ENCODE results near the gene CTDP1.
"Not testable (repeated sequence)": the region's sequence is repeated elsewhere in the genome, so short reads cannot be mapped to it uniquely, and the experiment has no call there.

CTDP1 gene

GRCh38 chr18:79683626-79684282, 4.2 kb downstream of the CTDP1 start:
- DNase-seq, result no peak

DNA sequence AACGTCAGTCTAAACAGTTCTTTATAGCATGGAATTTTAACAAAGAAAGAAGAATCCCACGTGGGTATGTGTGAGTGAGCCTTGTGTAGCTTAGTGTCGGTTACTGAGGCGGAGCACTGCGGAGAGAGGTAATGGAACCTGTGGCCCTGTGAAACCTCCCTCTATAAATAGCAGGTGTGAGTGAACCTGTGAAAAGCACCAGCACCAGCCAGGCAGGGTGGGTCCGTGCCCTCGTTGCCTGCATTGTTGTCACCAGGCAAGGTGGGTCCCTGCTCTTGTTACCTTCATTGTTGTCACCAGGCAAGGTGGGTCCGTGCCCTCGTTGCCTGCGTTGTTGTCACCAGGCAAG, 4.7 kb downstream of the CTDP1 start:
- no peak for DNase-seq

DNA sequence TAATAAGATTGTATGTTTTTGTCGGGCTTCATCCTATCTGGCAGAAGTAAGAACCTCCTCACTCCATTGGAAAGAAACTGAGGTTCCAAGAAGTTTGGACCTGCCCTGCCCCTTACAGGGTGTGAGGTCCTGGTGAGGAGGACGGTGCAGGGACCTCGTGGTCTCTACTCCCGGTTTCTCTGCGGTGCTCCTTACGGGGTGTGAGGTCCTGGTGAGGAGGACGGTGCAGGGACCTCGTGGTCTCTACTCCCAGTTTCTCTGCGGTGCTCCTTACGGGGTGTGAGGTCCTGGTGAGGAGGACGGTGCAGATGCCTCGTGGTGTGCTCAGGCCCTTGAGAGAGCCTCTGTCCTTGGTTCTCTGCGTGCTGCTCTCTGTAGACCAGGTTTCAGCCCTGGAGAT, 5.2 kb downstream of the CTDP1 start:
- DNase-seq, result no peak

- DNase-seq, result no peak
Observed at GRCh38 chr18:79685281-79685680, 5.7 kb downstream of the CTDP1 start.

- no peak for DNase-seq
Observed at GRCh38 chr18:79685971-79686370, 6.4 kb downstream of the CTDP1 start.

DNA sequence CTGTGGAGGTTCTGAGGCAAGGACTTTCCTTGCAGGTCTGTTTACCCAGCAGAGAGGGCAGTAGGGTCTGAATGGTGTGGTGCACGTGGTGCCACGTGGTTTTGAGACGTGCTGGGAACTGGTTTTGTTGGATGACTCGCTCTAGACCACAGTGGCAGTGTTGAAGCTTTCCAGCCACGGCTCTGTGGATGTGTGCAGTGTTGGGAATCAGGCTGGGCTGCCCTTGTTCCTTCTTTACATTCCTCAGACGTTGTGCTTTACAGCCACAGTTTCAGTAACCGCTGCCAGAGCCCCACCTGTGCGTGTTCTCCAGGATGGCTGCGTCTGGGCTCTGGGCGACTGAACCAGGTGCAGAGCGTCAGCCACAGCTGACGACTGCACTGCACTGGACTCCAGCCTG, 8.2 kb downstream of the CTDP1 start:
- DNase-seq, result no peak

- no peak for DNase-seq
Observed at GRCh38 chr18:79690071-79690470, 10.5 kb downstream of the CTDP1 start.

DNA sequence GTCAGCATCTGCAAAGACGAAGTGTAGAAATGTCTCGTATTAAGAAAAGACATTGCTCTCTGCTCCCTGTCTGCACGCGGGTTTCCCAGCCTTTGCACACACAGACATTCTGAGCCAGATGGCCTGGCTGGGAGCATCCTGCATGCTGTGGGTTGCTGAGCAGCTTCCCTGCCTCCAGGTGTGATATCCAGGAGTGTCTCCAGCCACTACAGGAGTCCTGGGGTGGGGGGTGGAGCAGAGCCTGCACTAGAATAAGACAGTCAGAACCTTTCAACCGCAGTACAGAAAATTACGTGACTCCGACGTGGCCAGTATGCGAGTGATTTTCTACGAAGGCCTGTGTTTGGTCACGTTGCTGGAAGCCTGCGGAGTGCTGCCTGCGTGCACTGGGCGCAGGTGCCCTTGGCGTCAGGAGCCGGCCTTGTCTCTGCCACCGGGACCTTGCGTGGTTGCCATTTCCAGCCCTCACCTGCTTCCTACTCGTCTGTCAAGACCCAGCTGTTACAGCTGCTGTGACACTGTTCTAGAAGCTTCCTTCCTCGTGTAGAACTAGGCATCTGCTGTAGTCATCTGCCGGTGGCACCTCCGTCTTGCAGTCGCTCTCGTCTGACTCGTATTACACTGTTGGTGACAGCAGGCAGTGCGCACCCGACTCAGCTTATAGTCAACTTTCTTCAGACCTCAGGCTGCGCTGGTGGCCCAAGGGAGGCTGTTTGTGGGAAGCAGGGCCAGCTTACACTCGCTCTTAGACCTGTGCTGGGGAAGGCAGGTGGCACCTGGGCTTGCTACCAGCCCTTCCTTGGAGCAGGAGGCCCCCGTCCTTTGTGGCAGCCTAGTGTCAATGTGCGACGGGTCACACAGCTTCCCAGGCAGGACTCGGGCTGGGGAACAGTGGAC, 11.2 kb downstream of the CTDP1 start:
- no peak for DNase-seq

- DNase-seq, result no peak
Observed at GRCh38 chr18:79692056-79692455, 12.5 kb downstream of the CTDP1 start.

- no peak for DNase-seq
Observed at GRCh38 chr18:79692886-79693285, 13.3 kb downstream of the CTDP1 start.

DNA sequence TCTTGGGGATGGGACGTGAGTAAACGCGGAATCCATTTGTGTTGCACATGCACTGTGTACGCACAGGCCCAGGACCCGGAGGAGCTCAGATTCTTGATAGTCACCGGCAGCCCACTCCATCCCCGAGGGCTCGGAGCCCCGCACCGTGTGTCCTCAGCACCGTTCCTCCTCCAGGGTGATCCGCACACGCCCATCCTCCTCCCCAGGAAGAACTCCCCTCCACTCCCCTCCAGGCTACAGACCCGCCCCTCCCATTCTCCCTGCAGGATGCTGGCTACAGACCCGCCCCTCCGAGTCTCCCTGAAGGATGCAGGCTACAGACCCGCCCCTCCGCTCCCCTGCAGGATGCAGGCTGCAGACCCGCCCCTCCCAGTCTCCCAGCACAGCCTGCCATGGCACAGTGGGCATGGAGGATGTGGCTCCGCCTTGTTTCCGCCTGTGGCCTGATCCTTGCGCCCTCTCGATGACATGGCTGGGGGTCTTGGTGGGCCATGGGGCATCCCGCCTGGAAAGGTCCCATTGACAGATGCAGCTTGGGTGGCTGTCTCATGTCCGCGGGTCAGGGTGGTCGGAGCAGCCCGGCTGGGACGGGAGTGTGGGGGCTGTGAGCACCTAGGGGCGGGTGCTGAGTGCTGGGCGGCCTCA, 14.1 kb downstream of the CTDP1 start:
- DNase-seq, result no peak

DNA sequence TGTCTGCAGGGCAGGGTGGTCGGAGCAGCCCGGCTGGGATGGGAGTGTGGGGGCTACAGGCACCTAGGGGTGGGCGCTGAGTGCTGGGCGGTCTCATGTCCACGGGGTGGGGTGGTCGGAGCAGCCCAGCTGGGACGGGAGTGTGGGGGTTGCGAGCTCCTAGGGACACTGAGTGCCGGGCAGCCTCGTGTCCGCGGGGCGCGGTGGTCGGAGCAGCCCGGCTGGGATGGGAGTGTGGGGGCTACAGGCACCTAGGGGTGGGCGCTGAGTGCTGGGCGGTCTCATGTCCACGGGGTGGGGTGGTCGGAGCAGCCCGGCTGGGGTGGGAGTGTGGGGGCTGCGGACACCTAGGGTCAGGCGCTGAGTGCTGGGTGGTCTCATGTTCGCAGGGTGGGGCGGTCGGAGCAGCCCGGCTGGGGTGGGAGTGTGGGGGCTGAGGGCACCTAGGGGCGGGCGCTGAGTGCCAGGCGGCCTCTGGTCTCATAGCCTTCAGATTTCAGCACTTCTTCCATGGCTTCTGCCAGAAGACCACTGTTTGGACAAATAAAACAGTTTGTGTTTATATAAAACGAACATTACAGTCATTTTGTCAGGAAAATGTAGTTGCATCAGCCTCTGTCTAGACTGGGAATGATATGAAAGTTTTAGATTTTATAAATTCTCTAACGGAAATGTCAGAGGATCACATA, 14.7 kb downstream of the CTDP1 start:
- DNase-seq, result not testable (repeated sequence)

DNA sequence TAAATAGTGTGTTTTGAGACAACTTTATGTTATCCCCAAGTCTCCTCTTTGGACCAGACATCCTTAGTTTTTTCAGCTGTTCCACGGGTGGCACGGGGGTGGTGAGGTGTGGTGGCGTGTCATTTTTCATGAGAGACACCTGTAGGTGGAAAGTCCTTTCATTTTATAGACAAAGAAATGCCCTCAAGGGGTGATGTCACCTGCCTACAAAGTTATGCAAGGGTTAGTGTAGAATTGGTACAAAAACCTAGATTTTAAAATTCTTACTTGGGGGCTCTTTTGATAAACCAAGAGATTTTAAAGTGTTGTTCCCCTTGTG, 15.3 kb downstream of the CTDP1 start:
- DNase-seq, result no peak

DNA sequence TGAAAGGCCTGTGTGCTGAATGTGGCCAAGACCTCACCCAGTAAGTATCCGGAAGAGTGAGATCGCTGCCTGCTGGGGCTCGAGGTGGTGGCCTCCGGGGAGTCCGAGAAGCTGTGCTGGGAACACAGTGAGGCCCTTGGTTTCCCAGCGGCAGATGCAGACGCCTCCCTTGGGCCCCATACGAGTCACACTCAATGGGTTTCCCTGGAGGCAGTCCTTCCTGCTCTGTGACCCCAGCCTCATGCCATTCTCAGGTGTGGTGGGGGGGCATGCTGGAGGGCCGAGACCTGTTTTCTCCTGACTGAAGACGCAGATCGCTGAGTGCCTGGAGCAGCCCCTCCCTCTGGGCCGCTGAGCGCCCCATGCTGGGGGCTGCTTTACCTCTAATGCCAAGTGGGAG, 15.7 kb downstream of the CTDP1 start:
- DNase-seq, result no peak

GRCh38 chr18:79695856-79696850, 16.6 kb downstream of the CTDP1 start:
- no peak for DNase-seq

DNA sequence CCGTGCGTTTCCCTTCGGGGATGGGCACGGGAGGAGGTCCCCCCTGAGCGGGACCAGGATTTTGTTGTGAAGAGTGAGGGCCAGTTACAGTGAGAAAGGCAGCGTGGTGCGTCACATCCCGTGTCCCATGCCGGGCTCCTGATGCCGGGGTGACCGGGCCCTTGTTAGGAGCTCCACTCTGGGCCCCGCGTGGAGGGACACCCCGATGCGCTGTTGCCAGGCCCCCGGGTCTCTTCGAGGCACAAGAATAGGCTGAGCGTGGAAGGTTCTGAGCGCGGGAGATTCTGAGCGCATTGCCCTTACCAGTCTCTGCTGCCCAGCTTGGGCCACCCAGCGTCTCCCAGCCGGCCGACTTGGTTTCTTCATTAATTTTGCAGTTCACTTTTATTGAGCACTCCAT, 17.6 kb downstream of the CTDP1 start:
- no peak for DNase-seq

DNA sequence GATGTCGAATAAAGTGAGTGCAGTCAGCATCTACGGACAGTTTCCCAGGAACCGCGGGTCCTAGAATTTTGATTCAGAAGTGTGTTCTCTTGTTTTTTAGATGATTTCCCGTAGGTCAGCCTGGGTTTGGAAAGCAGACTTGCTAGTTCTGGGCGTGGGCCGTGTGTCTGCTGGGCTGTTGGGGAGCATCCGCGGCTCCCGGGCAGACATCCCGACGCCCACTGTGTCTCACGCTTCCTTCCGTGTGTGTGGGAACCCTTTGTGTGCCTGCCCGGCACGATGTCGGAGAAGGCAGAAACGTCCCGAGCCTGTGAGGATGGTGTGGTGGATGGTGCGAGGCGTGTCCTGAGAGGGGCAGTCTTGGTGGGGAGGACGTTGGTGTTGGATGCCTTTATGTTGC, 18.4 kb downstream of the CTDP1 start:
- DNase-seq, result no peak

- DNase-seq, result no peak
Observed at GRCh38 chr18:79698668-79699335, 19.2 kb downstream of the CTDP1 start.

DNA sequence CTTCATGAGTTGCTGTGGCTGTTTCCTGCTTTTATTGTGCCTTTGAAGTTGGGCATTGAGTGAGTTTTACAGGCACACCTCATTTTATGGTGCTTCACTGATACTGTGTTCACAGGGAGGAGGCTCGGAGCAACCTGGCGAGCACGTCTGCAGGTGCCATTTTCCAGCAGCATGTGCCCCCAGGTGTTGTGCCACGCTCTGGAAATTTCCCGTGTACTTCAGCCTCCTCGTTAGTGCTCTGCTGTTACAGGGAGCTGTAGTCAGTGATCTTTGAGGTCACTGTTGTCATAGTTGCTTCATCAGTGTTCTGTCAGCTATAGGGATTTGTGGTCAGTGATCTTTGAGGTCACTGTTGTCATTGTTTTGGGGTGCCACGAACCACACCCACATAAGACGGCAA, 20.1 kb downstream of the CTDP1 start:
- no peak for DNase-seq

DNA sequence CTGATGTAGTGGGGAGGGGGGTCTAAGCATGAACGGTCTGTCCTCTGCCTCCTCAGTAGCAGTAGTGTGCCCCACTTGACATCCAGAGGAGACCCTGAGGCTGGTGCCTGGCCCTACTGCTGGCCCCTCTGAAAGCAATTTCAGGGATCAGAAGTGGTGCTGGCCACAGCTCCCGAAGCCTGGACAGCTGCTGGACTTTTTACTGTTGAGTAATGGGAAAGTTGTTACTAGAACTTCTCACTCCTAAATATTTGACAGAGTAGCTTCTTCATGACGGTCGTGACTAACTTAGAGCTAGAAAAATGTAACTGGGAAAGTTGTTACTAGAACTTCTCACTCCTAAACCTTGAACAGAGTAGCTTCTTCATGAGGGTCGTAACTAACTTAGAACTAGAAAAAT, 23.3 kb downstream of the CTDP1 start:
- DNase-seq, result no peak

- DNase-seq, result no peak
Observed at GRCh38 chr18:79704631-79705030, 25.0 kb downstream of the CTDP1 start.

GRCh38 chr18:79705272-79705671, 25.7 kb downstream of the CTDP1 start:
- no peak for DNase-seq
